Esophagus squamous epithelium (tissue), 4 donors: ENCODE data around the gene ZNF654.

Experiments
- POLR2A ChIP-seq, 4 donors: fragments of 450-650 bp; IDR thresholded peaks; one replicate each; pipeline ENCODE4 v1.6.1; 2017; ENCODE audit warnings: antibody characterized with exemption in 4 of 4, mild to moderate bottlenecking in 4 of 4, moderate library complexity in 3 of 4
- TF ChIP-seq, protein P1 (sequence below), 6 experiments: fragments of 450-650 bp in 4 of 6; fragments of 200-600 bp in 2 of 6; sonication (generic) in 2 of 6; IDR thresholded peaks; one replicate each; pipeline ENCODE4 v1.5.1; 2016 to 2019; ENCODE audit warnings: antibody characterized with exemption in 6 of 6, mild to moderate bottlenecking in 4 of 6, moderate library complexity in 4 of 6

DNA sequence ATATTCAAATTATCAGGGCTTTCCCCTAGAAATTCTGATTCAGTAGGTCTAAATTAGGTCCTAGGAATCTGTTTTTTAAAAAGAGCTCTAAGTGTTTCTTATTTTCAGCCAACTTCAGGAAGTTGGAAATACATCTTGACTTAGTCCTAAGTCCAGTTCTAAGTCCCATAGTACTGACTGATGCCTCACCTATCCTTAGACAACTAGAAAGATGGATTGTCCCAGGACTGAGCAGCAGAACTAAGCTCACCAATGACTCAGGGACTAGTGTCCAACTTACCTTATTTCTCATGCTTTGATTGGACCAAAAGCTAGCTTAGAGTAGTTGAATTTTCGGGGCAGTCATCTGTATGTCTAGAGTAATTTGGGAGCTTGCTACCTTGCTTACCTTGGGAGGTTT is 64.5 kb downstream of the ZNF654 start:
- TF ChIP-seq, protein P1, sequence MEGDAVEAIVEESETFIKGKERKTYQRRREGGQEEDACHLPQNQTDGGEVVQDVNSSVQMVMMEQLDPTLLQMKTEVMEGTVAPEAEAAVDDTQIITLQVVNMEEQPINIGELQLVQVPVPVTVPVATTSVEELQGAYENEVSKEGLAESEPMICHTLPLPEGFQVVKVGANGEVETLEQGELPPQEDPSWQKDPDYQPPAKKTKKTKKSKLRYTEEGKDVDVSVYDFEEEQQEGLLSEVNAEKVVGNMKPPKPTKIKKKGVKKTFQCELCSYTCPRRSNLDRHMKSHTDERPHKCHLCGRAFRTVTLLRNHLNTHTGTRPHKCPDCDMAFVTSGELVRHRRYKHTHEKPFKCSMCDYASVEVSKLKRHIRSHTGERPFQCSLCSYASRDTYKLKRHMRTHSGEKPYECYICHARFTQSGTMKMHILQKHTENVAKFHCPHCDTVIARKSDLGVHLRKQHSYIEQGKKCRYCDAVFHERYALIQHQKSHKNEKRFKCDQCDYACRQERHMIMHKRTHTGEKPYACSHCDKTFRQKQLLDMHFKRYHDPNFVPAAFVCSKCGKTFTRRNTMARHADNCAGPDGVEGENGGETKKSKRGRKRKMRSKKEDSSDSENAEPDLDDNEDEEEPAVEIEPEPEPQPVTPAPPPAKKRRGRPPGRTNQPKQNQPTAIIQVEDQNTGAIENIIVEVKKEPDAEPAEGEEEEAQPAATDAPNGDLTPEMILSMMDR (IDR thresholded peaks at IDR 0.05), result no peak
- TF ChIP-seq POLR2A (IDR thresholded peaks at IDR 0.05), result no peak
